C4-2B (cell line): ENCODE measurements around the gene SUN1.

ENCODE experiments used
- CTCF ChIP-seq: fragments of 450-650 bp; conservative IDR thresholded peaks from 2 replicates; pipeline ENCODE4 v1.5.1; 2017; ENCODE audit warnings: mild to moderate bottlenecking
- ZFX ChIP-seq: fragments of 450-650 bp; IDR thresholded peaks from 2 replicates; pipeline ENCODE4 v1.6.1; 2017

DNA sequence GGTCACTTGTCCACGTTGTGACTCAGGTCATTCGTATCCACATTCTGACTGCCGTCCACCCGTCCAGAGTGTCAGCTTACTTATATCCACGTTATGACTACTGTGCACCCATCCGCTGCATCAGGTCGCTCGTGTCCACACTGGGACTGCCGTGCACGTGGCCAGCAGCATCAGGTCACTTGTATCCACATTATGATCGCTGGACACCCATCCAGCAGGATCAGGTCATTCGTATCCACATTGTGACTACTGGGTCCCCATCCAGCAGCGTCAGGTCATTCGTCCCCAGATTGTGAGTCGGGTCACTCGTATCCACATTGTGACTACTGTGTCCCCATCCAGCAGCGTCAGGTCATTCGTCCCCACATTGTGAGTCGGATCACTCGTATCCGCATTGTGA lies 47.3 kb upstream of the SUN1 start:
- TF ChIP-seq CTCF: no peak
- no peak for TF ChIP-seq ZFX
